GM12878 (cell line): ENCODE measurements around the gene DNAJC5G. TPM values are rescaled to one million over a fixed set of nuclear protein-coding genes. Genes with fewer than 3 reads are reported as not detected.

Experiments
- CREB1 ChIP-seq: IDR thresholded peaks from 2 replicates; pipeline ENCODE4 v1.6.1; 2012; ENCODE audit warnings: low read depth, mild to moderate bottlenecking, inconsistent platforms
- EGR1 ChIP-seq, 2 experiments: IDR thresholded peaks; 1 replicate in 1 of 2; 2 replicates in 1 of 2; pipeline ENCODE4 v1.6.1; 2011 to 2012; ENCODE audit warnings: low read depth in 2 of 2, low read length in 2 of 2, borderline replicate concordance in 1 of 2, mild to moderate bottlenecking in 1 of 2, moderate library complexity in 1 of 2
- GATAD2B ChIP-seq: fragments of 450-650 bp; conservative IDR thresholded peaks from 2 replicates; pipeline ENCODE4 v1.6.1; 2017; ENCODE audit warnings: low read depth, mild to moderate bottlenecking, moderate library complexity
- POLR2A ChIP-seq: IDR thresholded peaks from 2 replicates; pipeline ENCODE4 v1.6.1; 2011; ENCODE audit warnings: low read depth, mild to moderate bottlenecking, low read length
- STAT3 ChIP-seq: IDR thresholded peaks from 2 replicates; pipeline ENCODE4 v1.6.1; 2011; ENCODE audit warnings: low read depth, low read length, improper control_type of control experiment
- polyA plus RNA-seq, 11 experiments: library from polyadenylated mRNA; depleted of rRNA in 4 of 11; unstranded in 6 of 11; stranded (reverse) in 5 of 11; fragments of >200 nt; fragmentation: Nextera tagmentation in 4 of 11; fragmentation: Illumina TruSeq in 1 of 11; extraction: Ambion mirVana in 4 of 11; extraction: Trizol in 1 of 11; gene quantifications; 1 replicate in 1 of 11; 2 replicates in 10 of 11; pipeline versions ENCODE4 v1.2.1 to v1.2.3, GENCODE V29; 2011 to 2016; ENCODE audit warnings: inconsistent platforms in 2 of 11, missing spikeins in 2 of 11, low read depth in 1 of 11
- total RNA-seq, 4 experiments: library from RNA; depleted of rRNA in 3 of 4; stranded (reverse); fragments of >200 nt in 3 of 4; fragmentation: Illumina TruSeq in 1 of 4; extraction: Trizol in 1 of 4; gene quantifications; 2 replicates each; pipeline versions ENCODE4 v1.2.1 to v1.2.3, GENCODE V29; 2013 to 2021
- TF ChIP-seq, protein P1 (sequence below): IDR thresholded peaks from 2 replicates; pipeline ENCODE4 v1.6.1; 2011; ENCODE audit warnings: borderline replicate concordance, low read depth, mild to moderate bottlenecking, moderate library complexity, low read length; ENCODE audit not compliant: insufficient read depth, poor library complexity, severe bottlenecking
- TF ChIP-seq, protein P2 (sequence below): fragments of 450-650 bp; IDR thresholded peaks from 2 replicates; pipeline ENCODE4 v1.6.1; 2016; ENCODE audit warnings: mild to moderate bottlenecking
- TF ChIP-seq, protein P3 (sequence below), 3 experiments: IDR thresholded peaks in 2 of 3; conservative IDR thresholded peaks in 1 of 3; 2 replicates each; pipeline ENCODE4 v1.5.1; 2011; ENCODE audit warnings: low read depth in 3 of 3, low read length in 3 of 3, mild to moderate bottlenecking in 3 of 3, control low read depth in 2 of 3, moderate library complexity in 2 of 3, inconsistent platforms in 1 of 3, mixed read lengths in 1 of 3; ENCODE audit not compliant: control insufficient read depth in 2 of 3, insufficient read depth in 1 of 3; ENCODE audit errors: extremely low read depth in 1 of 3
- TF ChIP-seq, protein P4 (sequence below): IDR thresholded peaks from 2 replicates; pipeline ENCODE4 v1.6.1; 2012; ENCODE audit warnings: low read length, inconsistent platforms
- TF ChIP-seq, protein P5 (sequence below): IDR thresholded peaks from 2 replicates; pipeline ENCODE4 v1.6.1; 2012; ENCODE audit warnings: low read depth, low read length, improper control_type of control experiment
- TF ChIP-seq, protein P6 (sequence below): IDR thresholded peaks from 2 replicates; pipeline ENCODE4 v1.6.1; 2011; ENCODE audit warnings: mild to moderate bottlenecking, low read depth, low read length, moderate library complexity; ENCODE audit not compliant: insufficient replicate concordance
- TF ChIP-seq, protein P7 (sequence below): fragments of 450-650 bp; formaldehyde crosslinking; IDR thresholded peaks from 2 replicates; pipeline ENCODE4 v1.4.0; 2022; ENCODE audit warnings: mild to moderate bottlenecking, moderate library complexity

DNAJC5G gene
- total and polyA plus RNA-seq, 10 of the 15 experiments (the other 5 are each of a cell fraction or from before 2014, with no cell fraction given): not detected

DNA sequence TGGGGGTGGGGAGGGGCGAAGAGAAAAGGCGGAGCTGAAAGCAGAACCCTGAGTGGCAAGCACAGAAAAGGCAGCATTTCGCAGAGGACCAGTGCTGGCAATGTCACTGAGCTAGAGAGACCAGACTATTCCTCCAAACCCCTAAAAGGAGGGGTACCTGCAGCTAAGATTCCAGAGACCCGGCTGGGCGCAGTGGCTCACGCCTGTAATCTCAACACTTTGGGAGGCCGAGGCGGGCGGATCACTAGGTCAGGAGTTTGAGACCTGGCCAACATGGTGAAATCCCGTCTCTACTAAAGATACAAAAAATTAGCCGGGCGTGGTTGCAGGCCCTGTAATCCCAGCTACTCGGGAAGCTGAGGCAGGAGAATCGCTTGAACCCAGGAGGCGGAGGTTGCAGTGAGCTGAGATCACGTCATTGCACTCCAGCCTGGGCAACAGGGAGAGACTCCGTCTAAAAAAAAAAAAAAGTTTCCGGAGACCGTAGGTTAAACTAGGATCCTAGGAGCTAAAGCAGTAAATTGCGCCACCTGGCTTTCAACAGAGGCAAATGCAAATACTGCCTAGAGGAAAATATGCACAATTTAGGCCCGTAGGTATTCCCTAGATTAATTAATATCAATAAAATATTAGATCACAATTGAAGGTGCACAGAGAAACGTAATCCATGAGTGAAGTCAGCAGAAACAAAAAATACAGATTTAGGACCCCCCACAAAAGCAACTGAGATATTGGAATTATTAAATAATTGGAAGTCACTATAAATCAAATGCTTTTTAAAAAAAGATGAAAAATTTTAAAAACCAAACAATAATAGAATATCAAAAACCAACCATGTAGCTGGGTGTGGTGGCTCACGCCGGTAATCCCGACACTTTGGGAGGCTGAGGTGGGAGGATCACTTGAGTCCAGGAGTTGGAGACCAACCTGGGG lies 28.1 kb downstream of the DNAJC5G start (continued):
- TF ChIP-seq, protein P1, sequence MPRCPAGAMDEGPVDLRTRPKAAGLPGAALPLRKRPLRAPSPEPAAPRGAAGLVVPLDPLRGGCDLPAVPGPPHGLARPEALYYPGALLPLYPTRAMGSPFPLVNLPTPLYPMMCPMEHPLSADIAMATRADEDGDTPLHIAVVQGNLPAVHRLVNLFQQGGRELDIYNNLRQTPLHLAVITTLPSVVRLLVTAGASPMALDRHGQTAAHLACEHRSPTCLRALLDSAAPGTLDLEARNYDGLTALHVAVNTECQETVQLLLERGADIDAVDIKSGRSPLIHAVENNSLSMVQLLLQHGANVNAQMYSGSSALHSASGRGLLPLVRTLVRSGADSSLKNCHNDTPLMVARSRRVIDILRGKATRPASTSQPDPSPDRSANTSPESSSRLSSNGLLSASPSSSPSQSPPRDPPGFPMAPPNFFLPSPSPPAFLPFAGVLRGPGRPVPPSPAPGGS: no peak
- TF ChIP-seq, protein P2, sequence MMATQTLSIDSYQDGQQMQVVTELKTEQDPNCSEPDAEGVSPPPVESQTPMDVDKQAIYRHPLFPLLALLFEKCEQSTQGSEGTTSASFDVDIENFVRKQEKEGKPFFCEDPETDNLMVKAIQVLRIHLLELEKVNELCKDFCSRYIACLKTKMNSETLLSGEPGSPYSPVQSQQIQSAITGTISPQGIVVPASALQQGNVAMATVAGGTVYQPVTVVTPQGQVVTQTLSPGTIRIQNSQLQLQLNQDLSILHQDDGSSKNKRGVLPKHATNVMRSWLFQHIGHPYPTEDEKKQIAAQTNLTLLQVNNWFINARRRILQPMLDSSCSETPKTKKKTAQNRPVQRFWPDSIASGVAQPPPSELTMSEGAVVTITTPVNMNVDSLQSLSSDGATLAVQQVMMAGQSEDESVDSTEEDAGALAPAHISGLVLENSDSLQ: 0 out of 2 replicates have a peak, but pooled peaks have one; percentile 32
- TF ChIP-seq EGR1 (IDR thresholded peaks at IDR 0.05; ENCODE audit: borderline replicate concordance in 1 of 2, low read depth in 2 of 2, low read length in 2 of 2) (no peak), CREB1 (0 out of 2 replicates have a peak, but pooled peaks have one; percentile 19), POLR2A (no peak), STAT3 (no peak), GATAD2B (no peak)
- TF ChIP-seq, protein P3, sequence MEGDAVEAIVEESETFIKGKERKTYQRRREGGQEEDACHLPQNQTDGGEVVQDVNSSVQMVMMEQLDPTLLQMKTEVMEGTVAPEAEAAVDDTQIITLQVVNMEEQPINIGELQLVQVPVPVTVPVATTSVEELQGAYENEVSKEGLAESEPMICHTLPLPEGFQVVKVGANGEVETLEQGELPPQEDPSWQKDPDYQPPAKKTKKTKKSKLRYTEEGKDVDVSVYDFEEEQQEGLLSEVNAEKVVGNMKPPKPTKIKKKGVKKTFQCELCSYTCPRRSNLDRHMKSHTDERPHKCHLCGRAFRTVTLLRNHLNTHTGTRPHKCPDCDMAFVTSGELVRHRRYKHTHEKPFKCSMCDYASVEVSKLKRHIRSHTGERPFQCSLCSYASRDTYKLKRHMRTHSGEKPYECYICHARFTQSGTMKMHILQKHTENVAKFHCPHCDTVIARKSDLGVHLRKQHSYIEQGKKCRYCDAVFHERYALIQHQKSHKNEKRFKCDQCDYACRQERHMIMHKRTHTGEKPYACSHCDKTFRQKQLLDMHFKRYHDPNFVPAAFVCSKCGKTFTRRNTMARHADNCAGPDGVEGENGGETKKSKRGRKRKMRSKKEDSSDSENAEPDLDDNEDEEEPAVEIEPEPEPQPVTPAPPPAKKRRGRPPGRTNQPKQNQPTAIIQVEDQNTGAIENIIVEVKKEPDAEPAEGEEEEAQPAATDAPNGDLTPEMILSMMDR (IDR thresholded peaks at IDR 0.05 in 2 of 3, conservative IDR thresholded peaks at IDR 0.05 in 1 of 3; ENCODE audit: control insufficient read depth in 2 of 3, extremely low read depth in 1 of 3, insufficient read depth in 1 of 3, low read depth in 3 of 3, low read length in 3 of 3): peak; percentile 75 to 83 (median 80)
- TF ChIP-seq, protein P4, sequence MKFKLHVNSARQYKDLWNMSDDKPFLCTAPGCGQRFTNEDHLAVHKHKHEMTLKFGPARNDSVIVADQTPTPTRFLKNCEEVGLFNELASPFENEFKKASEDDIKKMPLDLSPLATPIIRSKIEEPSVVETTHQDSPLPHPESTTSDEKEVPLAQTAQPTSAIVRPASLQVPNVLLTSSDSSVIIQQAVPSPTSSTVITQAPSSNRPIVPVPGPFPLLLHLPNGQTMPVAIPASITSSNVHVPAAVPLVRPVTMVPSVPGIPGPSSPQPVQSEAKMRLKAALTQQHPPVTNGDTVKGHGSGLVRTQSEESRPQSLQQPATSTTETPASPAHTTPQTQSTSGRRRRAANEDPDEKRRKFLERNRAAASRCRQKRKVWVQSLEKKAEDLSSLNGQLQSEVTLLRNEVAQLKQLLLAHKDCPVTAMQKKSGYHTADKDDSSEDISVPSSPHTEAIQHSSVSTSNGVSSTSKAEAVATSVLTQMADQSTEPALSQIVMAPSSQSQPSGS: no peak
- TF ChIP-seq, protein P5, sequence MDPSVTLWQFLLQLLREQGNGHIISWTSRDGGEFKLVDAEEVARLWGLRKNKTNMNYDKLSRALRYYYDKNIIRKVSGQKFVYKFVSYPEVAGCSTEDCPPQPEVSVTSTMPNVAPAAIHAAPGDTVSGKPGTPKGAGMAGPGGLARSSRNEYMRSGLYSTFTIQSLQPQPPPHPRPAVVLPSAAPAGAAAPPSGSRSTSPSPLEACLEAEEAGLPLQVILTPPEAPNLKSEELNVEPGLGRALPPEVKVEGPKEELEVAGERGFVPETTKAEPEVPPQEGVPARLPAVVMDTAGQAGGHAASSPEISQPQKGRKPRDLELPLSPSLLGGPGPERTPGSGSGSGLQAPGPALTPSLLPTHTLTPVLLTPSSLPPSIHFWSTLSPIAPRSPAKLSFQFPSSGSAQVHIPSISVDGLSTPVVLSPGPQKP: no peak
- TF ChIP-seq, protein P6, sequence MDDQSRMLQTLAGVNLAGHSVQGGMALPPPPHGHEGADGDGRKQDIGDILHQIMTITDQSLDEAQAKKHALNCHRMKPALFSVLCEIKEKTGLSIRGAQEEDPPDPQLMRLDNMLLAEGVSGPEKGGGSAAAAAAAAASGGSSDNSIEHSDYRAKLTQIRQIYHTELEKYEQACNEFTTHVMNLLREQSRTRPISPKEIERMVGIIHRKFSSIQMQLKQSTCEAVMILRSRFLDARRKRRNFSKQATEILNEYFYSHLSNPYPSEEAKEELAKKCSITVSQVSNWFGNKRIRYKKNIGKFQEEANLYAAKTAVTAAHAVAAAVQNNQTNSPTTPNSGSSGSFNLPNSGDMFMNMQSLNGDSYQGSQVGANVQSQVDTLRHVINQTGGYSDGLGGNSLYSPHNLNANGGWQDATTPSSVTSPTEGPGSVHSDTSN: no peak
- TF ChIP-seq, protein P7, sequence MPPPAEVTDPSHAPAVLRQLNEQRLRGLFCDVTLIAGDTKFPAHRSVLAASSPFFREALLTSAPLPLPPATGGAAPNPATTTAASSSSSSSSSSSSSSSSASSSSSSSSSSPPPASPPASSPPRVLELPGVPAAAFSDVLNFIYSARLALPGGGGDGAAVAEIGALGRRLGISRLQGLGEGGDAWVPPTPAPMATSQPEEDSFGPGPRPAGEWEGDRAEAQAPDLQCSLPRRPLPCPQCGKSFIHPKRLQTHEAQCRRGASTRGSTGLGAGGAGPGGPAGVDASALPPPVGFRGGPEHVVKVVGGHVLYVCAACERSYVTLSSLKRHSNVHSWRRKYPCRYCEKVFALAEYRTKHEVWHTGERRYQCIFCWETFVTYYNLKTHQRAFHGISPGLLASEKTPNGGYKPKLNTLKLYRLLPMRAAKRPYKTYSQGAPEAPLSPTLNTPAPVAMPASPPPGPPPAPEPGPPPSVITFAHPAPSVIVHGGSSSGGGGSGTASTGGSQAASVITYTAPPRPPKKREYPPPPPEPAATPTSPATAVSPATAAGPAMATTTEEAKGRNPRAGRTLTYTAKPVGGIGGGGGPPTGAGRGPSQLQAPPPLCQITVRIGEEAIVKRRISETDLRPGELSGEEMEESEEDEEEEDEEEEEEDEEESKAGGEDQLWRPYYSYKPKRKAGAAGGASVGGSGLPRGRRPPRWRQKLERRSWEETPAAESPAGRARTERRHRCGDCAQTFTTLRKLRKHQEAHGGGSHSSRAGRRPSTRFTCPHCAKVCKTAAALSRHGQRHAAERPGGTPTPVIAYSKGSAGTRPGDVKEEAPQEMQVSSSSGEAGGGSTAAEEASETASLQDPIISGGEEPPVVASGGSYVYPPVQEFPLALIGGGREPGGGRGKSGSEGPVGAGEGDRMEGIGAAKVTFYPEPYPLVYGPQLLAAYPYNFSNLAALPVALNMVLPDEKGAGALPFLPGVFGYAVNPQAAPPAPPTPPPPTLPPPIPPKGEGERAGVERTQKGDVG (CRISPR knock-in tag): no peak
